DMS114 treated with DMSO at 0.1 percent for 48 hours (cell line): ENCODE results near the gene NHS.

Source experiments
- DNase-seq: peaks from one replicate; lab custom pipeline; 2025; ENCODE audit not compliant: unreplicated experiment; lab: John Stamatoyannopoulos, UW

Gene NHS

DNA sequence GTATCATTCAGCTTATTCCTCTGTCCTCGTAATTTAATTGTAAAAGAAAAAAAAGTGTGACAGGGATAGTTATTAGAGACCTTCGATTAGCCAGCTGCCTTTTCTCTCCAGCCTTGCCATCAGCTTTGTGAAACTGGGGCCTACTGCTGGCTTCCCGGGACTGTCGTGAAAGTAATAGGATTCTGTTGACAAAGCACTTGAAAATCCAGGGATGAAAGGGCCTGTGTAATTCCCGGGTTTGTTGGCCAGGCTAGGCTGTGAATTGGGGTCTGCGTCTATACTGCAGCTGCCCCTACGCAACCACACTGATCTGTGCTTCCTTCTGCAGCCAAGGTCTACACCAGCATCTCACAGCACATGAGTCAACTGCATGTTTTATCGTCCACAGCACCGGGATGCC is 241.9 kb downstream of the NHS start:
- DNase-seq = no peak

DNA sequence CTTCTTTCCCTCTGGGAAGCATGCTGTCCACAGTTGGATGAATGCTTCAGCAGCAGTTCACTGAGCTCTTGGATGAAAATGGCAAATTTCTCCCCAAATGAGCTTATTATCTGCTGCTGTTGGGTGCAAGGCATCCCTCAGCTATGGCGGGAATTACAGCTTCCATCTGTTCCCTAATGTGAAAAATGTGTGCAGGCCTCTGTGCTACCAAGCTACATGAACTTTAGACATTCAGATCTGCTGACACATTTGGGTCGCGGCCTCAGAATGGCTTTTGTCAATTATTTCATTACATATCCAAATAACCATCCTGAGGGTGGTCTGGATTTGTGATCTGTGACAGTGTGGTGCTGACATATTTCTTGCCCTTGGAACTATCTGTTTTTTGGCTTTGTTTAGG is 242.8 kb downstream of the NHS start:
- no peak for DNase-seq

GRCh38 chrX:17621566-17622270 is 246.7 kb downstream of the NHS start:
- DNase-seq = no peak

DNA sequence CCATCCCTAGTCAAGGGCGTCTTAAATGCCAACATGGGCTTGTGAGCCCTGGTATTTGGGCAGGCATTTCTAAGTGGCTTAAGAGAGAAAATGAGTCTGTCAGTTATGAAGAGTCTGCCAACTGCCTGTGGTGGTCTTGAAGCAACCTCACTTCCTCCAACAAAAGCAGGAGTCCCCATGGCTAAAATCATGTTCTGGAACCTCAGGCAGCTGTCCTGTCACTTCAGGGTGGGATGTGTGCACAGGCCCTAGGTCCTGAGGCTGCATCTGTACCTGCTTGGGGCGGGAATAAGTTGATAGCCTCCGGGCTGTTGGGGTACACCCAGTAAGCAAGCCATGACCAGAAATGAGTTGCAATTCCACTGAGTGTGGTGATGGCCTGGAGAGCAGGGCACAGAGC is 247.3 kb downstream of the NHS start:
- no peak for DNase-seq

DNA sequence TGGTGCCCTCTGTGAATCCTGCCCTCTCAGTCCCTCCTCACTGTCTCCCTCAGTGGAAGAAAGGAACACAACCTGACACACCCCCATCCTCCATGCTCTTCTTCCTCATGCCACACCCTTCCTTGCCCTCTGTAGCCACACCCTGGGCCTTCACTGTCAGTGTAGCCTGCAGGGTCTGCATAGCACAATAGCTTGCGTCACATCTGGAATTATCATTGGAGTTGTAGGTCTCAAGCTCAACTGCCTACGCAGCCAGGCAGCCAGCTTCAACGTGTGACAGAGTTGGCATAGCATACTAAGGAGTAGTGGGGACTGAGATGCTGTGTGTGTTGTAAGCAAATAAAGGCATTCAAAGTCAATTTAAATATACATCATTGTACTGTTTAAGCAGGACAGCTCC is 248.8 kb downstream of the NHS start:
- DNase-seq = no peak

- DNase-seq = no peak
Measured at GRCh38 chrX:17627026-17627425, 252.0 kb downstream of the NHS start.

GRCh38 chrX:17628976-17629375 is 254.0 kb downstream of the NHS start:
- no peak for DNase-seq

GRCh38 chrX:17629519-17629918 is 254.5 kb downstream of the NHS start:
- DNase-seq = no peak

GRCh38 chrX:17631647-17632046 is 256.6 kb downstream of the NHS start:
- no peak for DNase-seq

- DNase-seq = no peak
Measured at GRCh38 chrX:17632942-17633341, 257.9 kb downstream of the NHS start.

GRCh38 chrX:17633546-17633945 is 258.5 kb downstream of the NHS start:
- no peak for DNase-seq

DNA sequence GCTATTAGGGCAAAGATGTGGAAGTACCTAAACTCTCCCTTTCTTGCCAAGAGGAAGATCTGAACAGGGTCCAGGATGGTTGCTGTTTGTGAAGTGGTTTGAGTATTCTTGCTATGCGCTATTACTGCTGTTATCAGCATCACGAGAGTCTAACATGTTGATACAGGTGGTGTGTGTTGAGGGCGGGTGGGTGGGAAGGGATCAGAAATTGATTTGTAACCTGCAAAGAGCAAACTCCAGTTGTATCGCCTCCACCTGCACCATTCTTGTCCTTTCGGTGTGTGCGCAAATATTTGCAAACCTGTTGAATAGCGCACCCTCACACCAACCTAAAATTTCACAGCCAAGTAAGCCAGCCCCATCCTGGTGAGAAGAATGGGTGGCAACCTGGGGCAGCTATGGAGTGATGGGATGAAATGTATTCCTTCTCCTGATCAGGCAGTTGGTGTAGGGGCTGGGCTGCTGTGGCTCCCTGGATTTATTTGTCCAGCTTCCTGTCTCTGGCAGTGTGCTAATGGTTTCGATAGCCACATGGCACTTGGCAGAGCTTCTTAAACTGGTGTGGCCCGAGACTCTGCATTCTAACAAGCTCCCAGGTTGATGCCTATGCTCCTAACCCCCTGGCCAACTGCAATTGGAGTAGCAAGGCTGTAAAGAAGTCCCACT is 259.7 kb downstream of the NHS start:
- DNase-seq = no peak

GRCh38 chrX:17635231-17635630 is 260.2 kb downstream of the NHS start:
- DNase-seq = no peak

- DNase-seq = no peak
Measured at GRCh38 chrX:17637235-17637634, 262.2 kb downstream of the NHS start.

DNA sequence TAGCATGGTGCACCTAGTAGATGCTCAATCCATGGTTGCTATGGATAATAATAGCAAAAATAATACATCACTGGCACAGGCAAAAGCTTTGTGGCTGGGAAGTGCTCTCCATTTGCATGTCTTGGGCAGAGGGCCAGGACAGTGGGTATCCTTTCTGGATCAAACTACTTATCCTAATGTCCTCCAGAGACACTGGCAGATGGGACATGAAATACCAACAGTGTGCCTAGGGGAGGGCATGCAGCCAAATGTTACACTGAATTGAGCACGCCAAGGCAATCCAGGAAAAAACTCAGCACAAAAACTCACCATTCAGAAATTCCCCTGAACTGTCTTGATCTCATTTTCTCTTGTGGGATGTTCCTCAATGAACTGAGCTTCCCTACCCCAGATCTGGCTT is 263.7 kb downstream of the NHS start:
- no peak for DNase-seq

DNA sequence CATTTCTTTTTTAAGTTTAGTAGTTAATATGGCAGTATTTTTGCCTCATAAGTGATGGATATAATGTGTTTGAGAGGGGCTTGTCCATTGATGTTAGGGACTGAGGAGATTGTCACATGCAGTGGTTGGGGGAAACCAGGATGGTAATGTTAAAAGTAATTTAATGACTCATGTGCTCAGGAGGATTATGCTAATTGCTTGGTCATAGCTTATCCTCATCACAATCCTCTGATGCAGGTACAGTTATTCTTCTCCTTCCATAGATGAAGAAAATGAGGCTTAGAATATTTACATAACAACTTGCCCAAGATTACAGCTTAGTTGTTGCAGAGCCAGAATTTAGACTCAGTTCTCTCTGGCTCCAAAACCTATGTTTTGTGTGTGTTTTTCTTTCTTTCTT is 267.9 kb downstream of the NHS start:
- DNase-seq = no peak

DNA sequence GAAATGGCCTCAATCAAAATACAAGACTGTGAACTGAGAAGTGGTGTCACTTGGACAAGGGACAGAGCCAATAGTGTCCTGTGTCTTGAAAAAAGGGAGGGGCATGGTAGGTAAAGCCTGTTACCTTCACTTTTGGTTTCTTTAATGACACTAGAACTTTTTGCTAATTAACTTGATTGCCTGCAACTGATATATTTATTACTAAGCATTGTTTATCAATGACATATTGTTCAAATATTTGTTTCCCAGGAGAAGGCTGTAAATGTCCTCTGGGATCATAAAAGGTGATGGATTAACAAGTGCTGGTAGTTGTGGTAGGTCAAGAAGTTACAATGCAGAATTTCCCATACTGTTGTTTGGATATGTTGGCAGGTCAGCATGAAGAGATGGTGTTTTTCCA is 268.5 kb downstream of the NHS start:
- DNase-seq = no peak

- no peak for DNase-seq
Measured at GRCh38 chrX:17644001-17644400, 269.0 kb downstream of the NHS start.

DNA sequence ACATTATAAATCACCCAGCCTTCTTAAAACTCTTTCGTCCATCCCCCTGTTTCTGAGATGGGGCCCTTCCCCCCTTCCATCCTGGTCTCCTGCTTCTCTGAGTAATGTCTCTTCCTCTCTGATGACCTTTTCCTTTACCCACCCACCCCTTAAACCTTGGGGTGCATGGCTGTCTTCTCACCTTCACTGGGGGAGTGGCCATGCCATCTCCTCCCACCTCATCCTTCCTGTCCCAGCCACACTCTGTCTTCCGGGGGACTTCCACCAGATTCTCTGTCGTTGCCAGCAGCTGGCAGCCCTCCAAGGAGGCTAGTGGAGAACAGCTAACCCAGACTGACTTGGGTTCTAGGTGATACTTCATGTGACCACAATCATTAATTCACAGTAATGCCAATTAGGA is 279.1 kb downstream of the NHS start:
- no peak for DNase-seq

GRCh38 chrX:17655211-17656034 is 280.4 kb downstream of the NHS start:
- DNase-seq = no peak

DNA sequence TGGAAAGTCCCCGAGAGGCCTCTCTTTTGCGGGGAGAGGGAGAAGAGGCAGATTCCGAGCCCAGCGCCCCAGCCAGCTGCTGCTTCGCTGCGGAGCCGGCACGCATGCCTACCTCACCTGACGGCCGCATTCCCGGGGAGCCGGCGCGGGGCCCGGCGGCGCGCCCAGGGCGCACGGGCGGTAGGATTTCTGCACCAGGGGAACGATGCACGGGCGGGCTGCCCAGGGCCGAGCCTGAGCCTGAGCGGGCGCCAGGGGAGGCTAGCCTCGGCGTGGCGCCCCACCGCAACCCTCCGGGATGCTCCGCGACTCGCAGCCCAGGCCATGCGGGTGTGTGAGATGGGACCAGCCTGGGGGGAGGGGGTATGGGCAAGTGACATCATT is 281.0 kb downstream of the NHS start:
- DNase-seq = no peak

DNA sequence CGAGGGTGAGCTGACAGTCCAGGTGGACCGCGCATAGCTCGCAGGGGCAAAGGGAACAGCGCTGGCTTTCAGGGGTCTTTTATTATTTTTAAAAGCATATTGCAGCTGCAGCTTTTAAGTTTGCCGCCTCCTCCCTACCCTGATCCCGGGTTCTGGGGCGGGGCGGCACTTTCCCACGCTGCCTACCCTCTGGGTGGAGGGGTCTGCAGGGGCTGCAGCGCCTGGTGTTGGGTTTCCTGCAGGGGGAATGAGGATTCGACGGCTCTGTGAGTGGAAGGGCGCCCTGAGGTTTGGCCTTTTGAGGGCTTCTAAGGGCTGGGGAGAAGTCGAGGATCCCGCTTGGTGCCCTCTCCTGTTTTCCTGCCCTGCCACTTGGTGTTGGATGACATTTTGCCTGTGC is 281.6 kb downstream of the NHS start:
- no peak for DNase-seq
